IMR-90 (cell line): ENCODE results near the gene KRT32.

Experiments
- CEBPB ChIP-seq: IDR thresholded peaks from 2 replicates; pipeline ENCODE4 v1.6.1; 2012; ENCODE audit warnings: low read depth, low read length, improper control_type of control experiment
- FOS ChIP-seq: fragments of 150-350 bp; IDR thresholded peaks from 2 replicates; pipeline ENCODE4 v1.6.1; 2016; ENCODE audit warnings: low read depth, low read length
- NFE2L2 ChIP-seq: fragments of 150-350 bp; IDR thresholded peaks from 2 replicates; pipeline ENCODE4 v1.6.1; 2016; ENCODE audit warnings: low read depth, mild to moderate bottlenecking, low read length
- SMC3 ChIP-seq: fragments of 150-350 bp; IDR thresholded peaks from 2 replicates; pipeline ENCODE4 v1.6.1; 2016; ENCODE audit warnings: low read depth, mild to moderate bottlenecking, antibody characterized with exemption, low read length, moderate library complexity
- USF2 ChIP-seq: fragments of 150-350 bp; IDR thresholded peaks from 2 replicates; pipeline ENCODE4 v1.6.1; 2017; ENCODE audit warnings: mild to moderate bottlenecking, antibody characterized with exemption, low read length, low read depth
- TF ChIP-seq, protein P1 (sequence below): conservative IDR thresholded peaks from 2 replicates; pipeline ENCODE4 v1.5.1; 2012; ENCODE audit warnings: mild to moderate bottlenecking, low read depth, low read length, improper control_type of control experiment

DNA sequence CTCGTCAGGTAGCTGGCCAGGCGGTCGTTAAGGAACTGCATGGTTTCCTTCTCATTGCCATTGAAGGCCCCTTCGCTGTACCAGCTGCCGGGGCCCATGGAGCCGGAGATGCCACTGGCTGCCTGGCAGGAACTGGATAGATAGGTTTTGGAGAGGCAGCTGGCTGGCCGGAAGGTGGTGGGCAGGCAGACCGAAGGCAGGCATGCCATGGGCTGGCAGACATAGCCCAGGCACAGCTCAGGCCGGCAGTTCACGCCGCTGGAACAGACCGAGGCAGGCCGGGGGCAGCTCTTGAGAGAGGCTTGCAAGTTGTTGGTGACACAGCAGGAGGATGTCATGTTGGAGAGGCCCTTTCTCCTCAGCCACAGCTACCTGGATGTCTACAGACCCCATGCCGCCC lies at the start of gene KRT32:
- TF ChIP-seq, protein P1, sequence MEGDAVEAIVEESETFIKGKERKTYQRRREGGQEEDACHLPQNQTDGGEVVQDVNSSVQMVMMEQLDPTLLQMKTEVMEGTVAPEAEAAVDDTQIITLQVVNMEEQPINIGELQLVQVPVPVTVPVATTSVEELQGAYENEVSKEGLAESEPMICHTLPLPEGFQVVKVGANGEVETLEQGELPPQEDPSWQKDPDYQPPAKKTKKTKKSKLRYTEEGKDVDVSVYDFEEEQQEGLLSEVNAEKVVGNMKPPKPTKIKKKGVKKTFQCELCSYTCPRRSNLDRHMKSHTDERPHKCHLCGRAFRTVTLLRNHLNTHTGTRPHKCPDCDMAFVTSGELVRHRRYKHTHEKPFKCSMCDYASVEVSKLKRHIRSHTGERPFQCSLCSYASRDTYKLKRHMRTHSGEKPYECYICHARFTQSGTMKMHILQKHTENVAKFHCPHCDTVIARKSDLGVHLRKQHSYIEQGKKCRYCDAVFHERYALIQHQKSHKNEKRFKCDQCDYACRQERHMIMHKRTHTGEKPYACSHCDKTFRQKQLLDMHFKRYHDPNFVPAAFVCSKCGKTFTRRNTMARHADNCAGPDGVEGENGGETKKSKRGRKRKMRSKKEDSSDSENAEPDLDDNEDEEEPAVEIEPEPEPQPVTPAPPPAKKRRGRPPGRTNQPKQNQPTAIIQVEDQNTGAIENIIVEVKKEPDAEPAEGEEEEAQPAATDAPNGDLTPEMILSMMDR: no peak
- TF ChIP-seq USF2 (no peak), CEBPB (no peak), SMC3 (no peak), FOS (no peak), NFE2L2 (no peak)
